ENCODE data around the gene KIF15. TPM values are rescaled to one million over a fixed set of nuclear protein-coding genes. Genes with fewer than 3 reads are reported as not detected.
A peak's percentile ranks its signal among the peaks of the same experiment; 100 is the strongest.

KIF15 gene
- total RNA-seq, 1 donor from 2014 or later: 11.3 TPM

GRCh38 chr3:44729384-44729910 is 32.1 kb upstream of the KIF15 start, which contains the start of gene ZNF501:
TSS of gene ZNF501 (plus strand) at chr3:44729635. CDS start at chr3:44734422, 4,787 bp downstream.
- H3K36me3 Mint-ChIP-seq: peaks cover 46% of the 10 kb centered on the region
- peak within 1 kb of the TSS; percentile 92 for H3K27ac Mint-ChIP-seq
- peak; percentile 54 to 79 for DNase-seq (ENCODE audit: low spot score in 2 of 2, unreplicated experiment in 2 of 2)
- H3K4me3 Mint-ChIP-seq: peak within 1 kb of the TSS; percentile 82
- TF ChIP-seq, protein P1, sequence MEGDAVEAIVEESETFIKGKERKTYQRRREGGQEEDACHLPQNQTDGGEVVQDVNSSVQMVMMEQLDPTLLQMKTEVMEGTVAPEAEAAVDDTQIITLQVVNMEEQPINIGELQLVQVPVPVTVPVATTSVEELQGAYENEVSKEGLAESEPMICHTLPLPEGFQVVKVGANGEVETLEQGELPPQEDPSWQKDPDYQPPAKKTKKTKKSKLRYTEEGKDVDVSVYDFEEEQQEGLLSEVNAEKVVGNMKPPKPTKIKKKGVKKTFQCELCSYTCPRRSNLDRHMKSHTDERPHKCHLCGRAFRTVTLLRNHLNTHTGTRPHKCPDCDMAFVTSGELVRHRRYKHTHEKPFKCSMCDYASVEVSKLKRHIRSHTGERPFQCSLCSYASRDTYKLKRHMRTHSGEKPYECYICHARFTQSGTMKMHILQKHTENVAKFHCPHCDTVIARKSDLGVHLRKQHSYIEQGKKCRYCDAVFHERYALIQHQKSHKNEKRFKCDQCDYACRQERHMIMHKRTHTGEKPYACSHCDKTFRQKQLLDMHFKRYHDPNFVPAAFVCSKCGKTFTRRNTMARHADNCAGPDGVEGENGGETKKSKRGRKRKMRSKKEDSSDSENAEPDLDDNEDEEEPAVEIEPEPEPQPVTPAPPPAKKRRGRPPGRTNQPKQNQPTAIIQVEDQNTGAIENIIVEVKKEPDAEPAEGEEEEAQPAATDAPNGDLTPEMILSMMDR (IDR thresholded peaks at IDR 0.05; ENCODE audit: unreplicated experiment): no peak
- H3K27me3 Mint-ChIP-seq (ENCODE audit: low read depth): no peaks in the 10 kb centered on the region
- H3K4me1 Mint-ChIP-seq: no peaks in the 10 kb centered on the region
- peaks cover 67% of the 10 kb centered on the region for H3K9me3 Mint-ChIP-seq

GRCh38 chr3:44734646-44735168 is 26.9 kb upstream of the KIF15 start:
- Mint-ChIP-seq H3K36me3 (peaks cover 66% of the 10 kb centered on the region), H3K4me1 (no peaks in the 10 kb centered on the region)

GRCh38 chr3:44761101-44761423 is 532 bp upstream of the KIF15 start:
- H3K9me3 Mint-ChIP-seq: peaks cover 30% of the 10 kb centered on the region
- peaks cover 47% of the 10 kb centered on the region for H3K36me3 Mint-ChIP-seq
- H3K27ac Mint-ChIP-seq: peak overlapping the region; percentile 50
- no peak for DNase-seq (ENCODE audit: low spot score in 2 of 2, unreplicated experiment in 2 of 2)
- H3K27me3 Mint-ChIP-seq (ENCODE audit: low read depth): no peaks in the 10 kb centered on the region
- H3K4me1 Mint-ChIP-seq: peaks cover 13% of the 10 kb centered on the region
- TF ChIP-seq, protein P1 (IDR thresholded peaks at IDR 0.05; ENCODE audit: unreplicated experiment): no peak
- H3K4me3 Mint-ChIP-seq: peak overlapping the region; percentile 82

More at GRCh38 chr3:44734646-44735168, 26.9 kb upstream of the KIF15 start:
- no peaks in the 10 kb centered on the region for H3K27me3 Mint-ChIP-seq (ENCODE audit: low read depth)
- TF ChIP-seq, protein P1 (IDR thresholded peaks at IDR 0.05; ENCODE audit: unreplicated experiment): no peak
- DNase-seq (ENCODE audit: low spot score in 2 of 2, unreplicated experiment in 2 of 2): no peak
- H3K4me3 Mint-ChIP-seq: no peak overlapping the region
- H3K9me3 Mint-ChIP-seq: peaks cover 82% of the 10 kb centered on the region
- H3K27ac Mint-ChIP-seq: no peak overlapping the region

GRCh38 chr3:44762170-44762677 is 630 bp downstream of the KIF15 start:
- TF ChIP-seq, protein P1 (IDR thresholded peaks at IDR 0.05; ENCODE audit: unreplicated experiment): no peak
- Mint-ChIP-seq H3K27ac (peak overlapping the region; percentile 50), H3K36me3 (peaks cover 47% of the 10 kb centered on the region), H3K9me3 (peaks cover 34% of the 10 kb centered on the region), H3K27me3 (ENCODE audit: low read depth) (no peaks in the 10 kb centered on the region), H3K4me3 (peak overlapping the region; percentile 82), H3K4me1 (peaks cover 13% of the 10 kb centered on the region)
- no peak for DNase-seq (ENCODE audit: low spot score in 2 of 2, unreplicated experiment in 2 of 2)

- Mint-ChIP-seq H3K36me3 (peaks cover 44% of the 10 kb centered on the region), H3K9me3 (peaks cover 31% of the 10 kb centered on the region), H3K27ac (peak overlapping the region; percentile 50), H3K4me1 (peaks cover 13% of the 10 kb centered on the region), H3K27me3 (ENCODE audit: low read depth) (no peaks in the 10 kb centered on the region), H3K4me3 (peak overlapping the region; percentile 82)
- no peak for DNase-seq (ENCODE audit: low spot score in 2 of 2, unreplicated experiment in 2 of 2)
- TF ChIP-seq, protein P1 (IDR thresholded peaks at IDR 0.05; ENCODE audit: unreplicated experiment): no peak
Measured at GRCh38 chr3:44762690-44763089, 1.1 kb downstream of the KIF15 start.

All from mesothelial cell of epicardium (in vitro differentiated cells).